ENCODE data around the gene RASA4B.
"Not testable (repeated sequence)": the region's sequence is repeated elsewhere in the genome, so short reads cannot be mapped to it uniquely, and the experiment has no call there.

The RASA4B gene

DNA sequence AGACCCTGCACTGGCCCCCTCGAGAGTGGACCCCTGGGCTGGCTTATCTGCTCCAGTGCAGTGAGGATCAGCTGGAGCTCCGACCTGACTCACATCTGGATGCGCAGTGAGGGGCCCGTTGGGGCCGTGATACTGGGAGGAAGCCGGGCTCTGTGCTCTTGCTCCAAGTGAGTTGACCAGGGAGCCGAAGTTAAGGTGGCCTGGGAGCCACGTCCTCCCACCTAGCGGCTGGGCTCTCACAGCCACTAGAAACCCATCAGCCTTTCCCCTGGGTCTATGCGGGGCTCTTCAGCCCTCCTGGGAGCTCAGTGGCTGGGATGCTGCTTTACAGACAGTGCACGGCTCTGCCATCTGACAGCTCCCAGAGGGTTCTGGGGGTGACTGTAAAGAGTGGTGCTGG lies 62.0 kb downstream of the RASA4B start:
- TF ChIP-seq, protein P1, sequence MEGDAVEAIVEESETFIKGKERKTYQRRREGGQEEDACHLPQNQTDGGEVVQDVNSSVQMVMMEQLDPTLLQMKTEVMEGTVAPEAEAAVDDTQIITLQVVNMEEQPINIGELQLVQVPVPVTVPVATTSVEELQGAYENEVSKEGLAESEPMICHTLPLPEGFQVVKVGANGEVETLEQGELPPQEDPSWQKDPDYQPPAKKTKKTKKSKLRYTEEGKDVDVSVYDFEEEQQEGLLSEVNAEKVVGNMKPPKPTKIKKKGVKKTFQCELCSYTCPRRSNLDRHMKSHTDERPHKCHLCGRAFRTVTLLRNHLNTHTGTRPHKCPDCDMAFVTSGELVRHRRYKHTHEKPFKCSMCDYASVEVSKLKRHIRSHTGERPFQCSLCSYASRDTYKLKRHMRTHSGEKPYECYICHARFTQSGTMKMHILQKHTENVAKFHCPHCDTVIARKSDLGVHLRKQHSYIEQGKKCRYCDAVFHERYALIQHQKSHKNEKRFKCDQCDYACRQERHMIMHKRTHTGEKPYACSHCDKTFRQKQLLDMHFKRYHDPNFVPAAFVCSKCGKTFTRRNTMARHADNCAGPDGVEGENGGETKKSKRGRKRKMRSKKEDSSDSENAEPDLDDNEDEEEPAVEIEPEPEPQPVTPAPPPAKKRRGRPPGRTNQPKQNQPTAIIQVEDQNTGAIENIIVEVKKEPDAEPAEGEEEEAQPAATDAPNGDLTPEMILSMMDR (IDR thresholded peaks at IDR 0.05; ENCODE audit: borderline replicate concordance, control extremely low read depth, extremely low read depth, insufficient read depth, missing control alignments) = no peak
- no peak for DNase-seq (ENCODE audit: low spot score)
- in situ Hi-C loops (cut with MboI; ENCODE audit: low sequenced_read_pairs, unreplicated experiment) = no loop called here

DNA sequence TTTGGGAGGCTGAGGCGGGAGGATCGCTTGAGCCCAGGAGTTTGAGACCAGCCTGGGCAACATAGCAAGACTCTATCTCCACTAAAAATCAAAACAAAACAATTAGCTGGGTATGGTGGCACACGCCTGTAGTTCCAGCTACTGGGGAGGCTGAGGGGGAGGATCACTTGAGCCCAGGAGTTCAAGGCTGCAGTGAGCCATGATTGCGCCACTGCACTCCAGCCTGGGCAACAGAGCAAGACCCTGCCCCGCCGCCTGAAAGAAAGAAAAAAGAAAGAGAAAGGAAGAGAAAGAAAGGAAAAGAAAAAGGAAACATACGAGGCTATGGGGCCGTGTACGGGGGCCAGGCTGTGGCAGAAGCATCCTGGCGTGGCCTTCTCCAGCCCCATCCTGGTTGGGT lies 62.6 kb downstream of the RASA4B start:
- DNase-seq (ENCODE audit: low spot score); in situ Hi-C loops (cut with MboI; ENCODE audit: low sequenced_read_pairs, unreplicated experiment): not testable (repeated sequence)

DNA sequence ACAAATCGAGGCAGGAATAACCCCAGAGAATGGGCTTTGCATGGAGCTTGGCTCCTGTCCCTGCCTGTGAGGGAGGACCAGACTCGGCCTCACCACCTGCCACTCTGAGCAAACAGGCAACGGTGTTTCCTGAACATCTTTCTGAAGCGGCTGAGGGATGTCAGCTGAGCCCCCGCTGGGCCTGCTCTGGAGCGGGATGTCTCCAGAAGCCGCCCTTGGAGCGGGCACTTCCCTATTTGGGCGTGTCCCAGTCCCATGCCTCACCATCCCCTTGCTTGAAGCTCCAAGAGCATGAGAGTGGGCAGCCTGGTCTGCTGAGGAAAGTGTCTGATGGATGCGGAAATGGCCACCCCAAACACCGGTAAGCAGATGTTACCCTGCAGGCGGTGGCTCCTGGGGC lies 63.1 kb downstream of the RASA4B start:
- TF ChIP-seq, protein P1 (IDR thresholded peaks at IDR 0.05; ENCODE audit: borderline replicate concordance, control extremely low read depth, extremely low read depth, insufficient read depth, missing control alignments) = no peak
- in situ Hi-C loops (cut with MboI; ENCODE audit: low sequenced_read_pairs, unreplicated experiment) = no loop called here
- DNase-seq (ENCODE audit: low spot score) = no peak

DNA sequence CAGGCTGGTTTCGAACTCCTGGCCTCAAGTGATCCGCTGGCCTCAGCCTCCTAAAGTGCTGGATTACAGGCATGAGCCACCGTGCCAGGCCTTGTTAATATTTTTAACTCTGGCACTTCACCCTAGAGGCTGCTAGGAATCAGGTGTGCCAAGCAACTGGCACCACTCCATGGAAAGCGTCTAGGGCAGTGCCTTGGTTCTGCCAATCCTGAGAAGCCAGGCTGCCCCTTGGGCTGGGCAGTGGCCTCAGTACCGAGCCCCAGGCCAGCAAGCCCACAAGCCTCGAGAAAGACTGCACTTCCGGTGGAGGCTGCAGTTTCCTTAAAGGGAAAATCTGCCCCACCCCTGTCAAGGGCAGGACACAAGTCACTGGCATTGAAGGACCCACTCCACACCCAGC lies 64.3 kb downstream of the RASA4B start:
- no peak for DNase-seq (ENCODE audit: low spot score)
- TF ChIP-seq, protein P1 (IDR thresholded peaks at IDR 0.05; ENCODE audit: borderline replicate concordance, control extremely low read depth, extremely low read depth, insufficient read depth, missing control alignments) = no peak
- in situ Hi-C loops (cut with MboI; ENCODE audit: low sequenced_read_pairs, unreplicated experiment) = no loop called here

DNA sequence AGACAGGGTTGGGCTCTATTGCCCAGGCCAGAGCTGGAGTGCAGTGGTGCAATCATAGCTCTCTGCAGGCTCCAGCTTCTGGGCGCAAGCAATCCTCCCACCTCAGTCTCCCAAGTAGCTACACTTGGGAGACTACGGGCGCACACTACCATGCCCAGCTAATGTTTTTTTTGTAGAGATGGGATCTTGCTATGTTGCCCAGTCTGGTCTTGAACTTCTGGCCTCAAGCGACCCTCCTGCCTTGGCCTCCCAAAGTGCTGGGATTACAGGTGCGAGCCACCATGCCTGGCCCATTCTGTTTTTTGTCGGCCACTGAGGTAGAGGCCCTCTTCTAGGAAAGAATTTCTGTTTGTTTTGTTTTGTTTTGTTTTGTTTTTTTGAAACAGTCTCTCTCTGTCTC lies 65.1 kb downstream of the RASA4B start:
- TF ChIP-seq, protein P1 (IDR thresholded peaks at IDR 0.05; ENCODE audit: borderline replicate concordance, control extremely low read depth, extremely low read depth, insufficient read depth, missing control alignments) = no peak
- in situ Hi-C loops (cut with MboI; ENCODE audit: low sequenced_read_pairs, unreplicated experiment) = no loop called here

DNA sequence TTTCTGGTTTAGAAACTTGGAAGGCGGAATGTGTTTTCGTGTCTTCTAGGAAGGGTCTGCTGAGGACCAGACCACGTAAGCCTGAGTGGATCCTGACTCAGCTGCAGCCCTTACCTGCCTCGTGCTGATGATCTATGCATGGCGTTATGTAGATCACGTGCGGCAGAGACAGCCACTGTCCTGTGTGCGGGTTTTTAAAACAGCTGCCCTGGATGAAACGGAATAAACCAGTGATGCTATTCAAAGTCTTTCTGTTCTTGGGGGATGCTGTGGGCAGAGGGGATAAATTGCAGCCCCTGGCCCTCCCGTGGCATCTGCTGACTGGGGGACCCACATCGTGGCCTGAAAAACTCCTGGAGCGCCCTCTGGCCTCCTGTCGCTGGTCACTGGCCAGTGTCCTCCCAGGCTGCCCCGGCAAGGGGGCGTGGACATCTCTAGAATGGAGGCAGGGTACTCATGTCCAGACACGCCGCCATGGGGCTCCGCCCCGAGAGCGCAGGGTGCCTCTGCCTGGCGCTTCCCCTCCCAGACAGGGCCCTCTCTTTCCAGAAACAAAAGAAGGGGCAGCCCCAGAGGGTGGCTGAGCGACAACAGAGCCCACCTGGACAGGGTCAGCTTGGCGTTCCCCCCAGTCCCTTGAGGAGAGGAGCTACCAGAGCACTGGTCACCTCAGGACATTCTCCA lies 66.1 kb downstream of the RASA4B start:
- DNase-seq (ENCODE audit: low spot score) = no peak
- in situ Hi-C loops (cut with MboI; ENCODE audit: low sequenced_read_pairs, unreplicated experiment) = no loop called here
- TF ChIP-seq, protein P1 (IDR thresholded peaks at IDR 0.05; ENCODE audit: borderline replicate concordance, control extremely low read depth, extremely low read depth, insufficient read depth, missing control alignments) = no peak

More for the DNA sequence above, 65.1 kb downstream of the RASA4B start:
- DNase-seq (ENCODE audit: low spot score) = no peak

DNA sequence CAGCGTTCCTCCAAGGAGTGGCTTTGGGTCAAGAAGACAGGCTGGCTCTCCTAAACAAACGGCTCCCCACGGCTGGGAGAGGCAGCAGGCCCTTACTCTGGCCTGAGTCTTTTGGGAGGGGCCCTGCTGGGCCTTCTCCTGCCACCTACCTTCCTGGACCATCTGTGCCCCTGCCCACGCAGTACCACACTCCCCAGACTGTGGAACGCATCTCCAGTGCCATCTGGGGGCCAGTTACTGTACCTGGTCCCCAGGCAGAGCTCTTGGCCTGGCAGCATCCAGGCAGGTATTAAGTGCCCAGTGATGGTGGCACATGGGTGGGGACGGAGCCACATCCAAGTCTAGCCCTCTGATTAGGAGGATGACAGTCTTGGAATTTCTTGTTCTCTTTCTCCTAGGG lies 67.3 kb downstream of the RASA4B start:
- TF ChIP-seq, protein P1 (IDR thresholded peaks at IDR 0.05; ENCODE audit: borderline replicate concordance, control extremely low read depth, extremely low read depth, insufficient read depth, missing control alignments) = peak; percentile 66
- in situ Hi-C loops (cut with MboI; ENCODE audit: low sequenced_read_pairs, unreplicated experiment) = no loop called here
- DNase-seq (ENCODE audit: low spot score) = no peak

All from GM13976 (cell line).